Glomerular visceral epithelial cell (primary cell): ENCODE data around the gene IRAG1.

Experiments
- DNase-seq: peaks from one replicate; pipeline ENCODE4 v3.0.0-alpha.2; 2016; ENCODE audit errors: extremely low spot score

IRAG1 gene

GRCh38 chr11:10666556-10667520, 26.7 kb downstream of the IRAG1 start:
- peak; percentile 31 for DNase-seq

GRCh38 chr11:10664496-10664895, 29.1 kb downstream of the IRAG1 start:
- DNase-seq = no peak

- DNase-seq = no peak
Measured at GRCh38 chr11:10663990-10664389, 29.6 kb downstream of the IRAG1 start.

- no peak for DNase-seq
Measured at GRCh38 chr11:10663365-10663764, 30.2 kb downstream of the IRAG1 start.

GRCh38 chr11:10660323-10660722, 33.2 kb downstream of the IRAG1 start:
- no peak for DNase-seq

- peak; percentile 68 for DNase-seq
Measured at GRCh38 chr11:10659339-10660216, 34.0 kb downstream of the IRAG1 start.

- peak; percentile 27 for DNase-seq
Measured at GRCh38 chr11:10658621-10659338, 34.8 kb downstream of the IRAG1 start.

GRCh38 chr11:10657308-10658271, 36.0 kb downstream of the IRAG1 start:
- peak; percentile 45 for DNase-seq

GRCh38 chr11:10655943-10656576, 37.5 kb downstream of the IRAG1 start:
- no peak for DNase-seq

GRCh38 chr11:10655227-10655626, 38.3 kb downstream of the IRAG1 start:
- no peak for DNase-seq

- DNase-seq = no peak
Measured at GRCh38 chr11:10654811-10655150, 38.8 kb downstream of the IRAG1 start.

- DNase-seq = peak; percentile 18
Measured at GRCh38 chr11:10653946-10654810, 39.4 kb downstream of the IRAG1 start.

GRCh38 chr11:10653261-10653660, 40.3 kb downstream of the IRAG1 start:
- DNase-seq = no peak

GRCh38 chr11:10651656-10652361, 41.7 kb downstream of the IRAG1 start:
- no peak for DNase-seq

- no peak for DNase-seq
Measured at GRCh38 chr11:10650630-10651029, 42.9 kb downstream of the IRAG1 start.

- no peak for DNase-seq
Measured at GRCh38 chr11:10650166-10650565, 43.4 kb downstream of the IRAG1 start.

GRCh38 chr11:10648871-10649270, 44.7 kb downstream of the IRAG1 start:
- DNase-seq = no peak

- no peak for DNase-seq
Measured at GRCh38 chr11:10646681-10647355, 46.7 kb downstream of the IRAG1 start.
